Choroid plexus epithelial cell (primary cell): ENCODE results near the gene LYPD1.

Experiments used
- DNase-seq: peaks from one replicate; pipeline ENCODE4 v3.0.0-alpha.2; 2010; ENCODE audit warnings: low read depth
- H3K4me3 ChIP-seq: 2 replicates; pipeline ENCODE4 v1.5.1; 2011; ENCODE audit warnings: low read depth, mild to moderate bottlenecking, control low read depth, low read length, moderate library complexity
- CTCF ChIP-seq: conservative IDR thresholded peaks from 2 replicates; pipeline ENCODE4 v1.5.1; 2011; ENCODE audit warnings: low read depth, mild to moderate bottlenecking, control low read depth, inconsistent platforms, low read length, moderate library complexity

Gene LYPD1

GRCh38 chr2:132598536-132598935 is 71.5 kb downstream of the LYPD1 start:
- no peak overlapping the region for H3K4me3 ChIP-seq
- no peak for TF ChIP-seq CTCF
- DNase-seq = no peak

GRCh38 chr2:132597831-132598230 is 72.2 kb downstream of the LYPD1 start:
- TF ChIP-seq CTCF = no peak
- no peak overlapping the region for H3K4me3 ChIP-seq
- no peak for DNase-seq

- no peak for TF ChIP-seq CTCF
- DNase-seq = no peak
Measured at GRCh38 chr2:132597166-132597565, 72.8 kb downstream of the LYPD1 start.

GRCh38 chr2:132595693-132596092 is 74.3 kb downstream of the LYPD1 start:
- DNase-seq = no peak
- H3K4me3 ChIP-seq = no peak overlapping the region
- no peak for TF ChIP-seq CTCF

More at GRCh38 chr2:132597166-132597565, 72.8 kb downstream of the LYPD1 start:
- no peak overlapping the region for H3K4me3 ChIP-seq

GRCh38 chr2:132595186-132595585 is 74.8 kb downstream of the LYPD1 start:
- no peak for DNase-seq
- TF ChIP-seq CTCF = no peak
- H3K4me3 ChIP-seq = no peak overlapping the region
